HG02571 (cell line): Measurements from ENCODE around the gene PHEX.
A peak's percentile ranks its signal among the peaks of the same experiment; 100 is the strongest.

Experiments
- ATAC-seq: cut with Tn5 transposase; IDR thresholded peaks from one replicate; pipeline ENCODE4 v1.9.1; 2021; ENCODE audit warnings: mild to moderate bottlenecking, moderate library complexity; ENCODE audit not compliant: unreplicated experiment

The PHEX gene

DNA sequence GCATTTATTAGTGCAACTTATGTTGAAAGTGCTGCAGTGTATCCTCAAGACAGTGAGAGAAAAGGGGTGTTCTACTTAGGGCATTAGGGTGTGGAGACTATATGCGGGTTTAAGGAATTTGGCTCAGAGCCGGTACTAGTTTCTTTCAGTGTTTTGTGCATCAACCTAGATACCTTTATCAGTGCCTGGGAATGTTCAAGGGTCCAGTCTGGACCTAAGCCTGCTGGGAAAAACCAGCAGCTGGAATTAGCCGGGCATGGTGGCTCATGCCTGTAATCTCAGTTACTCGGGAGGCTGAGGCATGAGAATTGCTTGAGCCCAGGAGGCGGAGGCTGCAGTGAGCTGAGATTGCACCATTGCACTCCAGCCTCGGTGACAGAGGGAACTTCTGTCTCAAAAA is 7.4 kb downstream of the PHEX start:
- ATAC-seq = no peak

DNA sequence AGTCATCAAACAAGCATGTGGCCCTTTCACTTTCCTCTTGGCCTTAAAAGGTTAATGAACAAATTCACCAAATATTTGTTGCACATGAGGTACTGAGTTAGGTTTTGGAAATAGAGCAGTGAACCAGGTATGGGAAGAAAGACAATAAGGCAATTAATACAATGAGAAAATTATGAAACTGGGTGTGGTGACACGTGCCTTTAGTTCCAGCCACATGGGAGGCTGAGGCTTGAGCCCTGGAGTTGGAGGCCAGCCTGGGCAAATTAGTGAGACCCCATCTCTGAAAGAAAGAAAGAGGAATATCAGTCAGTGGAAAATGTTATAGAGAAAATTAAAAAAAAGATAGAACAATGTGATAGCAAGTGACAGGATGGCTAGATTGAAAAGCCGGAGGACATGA is 8.1 kb downstream of the PHEX start:
- ATAC-seq = no peak

- no peak for ATAC-seq
Measured at GRCh38 chrX:22041907-22042530, 9.9 kb downstream of the PHEX start.

- no peak for ATAC-seq
Measured at GRCh38 chrX:22043872-22044271, 11.7 kb downstream of the PHEX start.

GRCh38 chrX:22047468-22047867 is 15.3 kb downstream of the PHEX start:
- no peak for ATAC-seq

GRCh38 chrX:22053481-22053880 is 21.4 kb downstream of the PHEX start:
- ATAC-seq = no peak

GRCh38 chrX:22056235-22056634 is 24.1 kb downstream of the PHEX start:
- no peak for ATAC-seq

GRCh38 chrX:22057667-22058066 is 25.5 kb downstream of the PHEX start:
- ATAC-seq = no peak

DNA sequence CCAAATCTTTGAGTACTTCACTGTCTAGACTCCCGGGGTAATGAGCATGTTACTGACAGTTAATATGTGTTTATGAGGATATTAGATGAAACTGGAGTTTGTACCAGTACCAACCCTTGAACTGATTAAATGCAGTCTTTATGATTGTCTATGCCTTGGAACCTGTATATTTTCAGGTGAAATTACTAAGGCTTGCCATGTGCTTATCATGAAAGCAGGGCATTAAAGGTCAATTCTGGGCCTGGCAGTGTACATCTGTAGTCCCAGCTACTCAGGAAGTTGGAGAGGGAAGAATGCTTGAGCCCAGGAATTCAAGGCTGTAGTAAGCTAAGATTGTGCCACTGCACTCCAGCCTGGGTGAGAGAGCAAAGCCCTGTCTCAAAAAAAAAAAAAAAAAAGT is 27.6 kb downstream of the PHEX start:
- no peak for ATAC-seq

DNA sequence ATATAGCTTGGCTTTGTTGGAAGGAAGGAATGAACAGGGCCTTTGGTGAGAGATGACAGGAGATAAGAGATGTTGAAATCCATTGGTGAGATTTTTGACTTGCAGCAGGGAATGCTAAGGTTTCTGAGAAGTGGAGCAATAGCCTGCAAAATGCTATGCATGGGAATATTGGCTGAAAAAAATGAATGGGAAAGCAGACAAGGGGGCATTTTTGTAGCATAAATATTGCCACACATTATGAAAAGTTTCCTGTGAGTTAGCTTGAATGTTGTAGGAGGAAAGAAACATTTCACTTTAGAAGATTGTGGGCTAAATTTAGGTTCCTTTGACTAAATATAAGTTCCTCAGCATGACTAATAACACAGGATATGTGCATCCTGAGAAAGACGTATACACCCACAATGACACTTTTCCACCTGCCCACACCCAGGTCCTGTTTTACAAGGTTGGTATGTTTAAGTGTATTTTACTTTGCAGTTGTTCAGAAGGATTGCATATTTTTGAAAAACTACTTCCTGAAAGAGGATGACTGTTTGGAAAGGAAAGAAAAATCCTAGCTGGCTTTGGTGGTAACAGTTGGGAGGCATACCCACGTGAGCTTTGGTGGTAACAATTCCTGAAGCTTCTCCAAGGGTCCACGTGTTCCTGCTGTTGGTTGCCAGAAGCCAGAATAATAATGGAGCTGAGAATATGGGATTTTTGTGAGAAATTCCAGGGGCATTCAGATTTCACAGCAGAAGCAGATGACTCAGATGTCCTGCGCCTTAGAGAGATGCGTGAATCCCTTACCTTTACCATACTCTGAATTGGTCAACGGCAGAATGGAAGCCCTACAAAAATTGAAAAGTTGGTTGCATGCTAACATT is 28.5 kb downstream of the PHEX start:
- peak; percentile 42 for ATAC-seq

DNA sequence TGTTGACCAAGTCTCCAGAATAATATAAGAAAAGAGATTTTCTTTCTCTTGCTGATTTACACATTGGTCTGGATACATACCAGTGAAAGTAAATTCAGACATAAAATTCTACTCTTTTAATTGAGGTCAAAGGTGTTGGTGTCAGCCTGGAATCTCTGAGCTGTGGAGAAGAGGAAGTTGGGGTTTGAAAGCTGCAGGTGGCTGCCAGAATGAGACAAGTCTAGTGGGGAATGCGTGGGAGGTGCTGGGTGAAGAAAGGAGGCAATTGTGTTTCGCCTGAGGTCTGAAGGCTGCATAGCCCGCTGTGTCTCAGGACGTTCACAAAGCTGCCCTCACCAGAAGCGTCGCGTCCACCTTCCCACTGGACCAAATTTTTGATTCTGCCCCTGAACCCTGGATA is 31.2 kb downstream of the PHEX start:
- ATAC-seq = peak; percentile 84

DNA sequence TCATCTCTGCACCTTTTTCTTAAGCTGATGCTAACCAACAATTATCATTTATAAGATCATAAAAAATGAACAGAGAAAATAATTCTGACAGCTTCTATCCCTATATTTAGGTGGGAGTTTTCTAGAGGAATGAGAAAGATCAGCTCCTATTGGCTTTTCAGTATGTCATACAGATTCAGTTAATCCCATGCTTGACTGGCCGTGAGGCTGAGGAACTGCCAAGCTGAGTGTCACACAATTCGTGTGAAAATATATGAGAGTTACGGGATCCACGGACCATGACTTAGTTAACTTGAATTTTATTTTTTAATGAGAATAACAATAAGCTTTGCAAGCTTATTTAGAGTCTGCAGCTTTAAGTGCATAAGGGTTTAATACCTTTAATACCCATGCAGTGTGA is 37.5 kb downstream of the PHEX start:
- ATAC-seq = no peak

DNA sequence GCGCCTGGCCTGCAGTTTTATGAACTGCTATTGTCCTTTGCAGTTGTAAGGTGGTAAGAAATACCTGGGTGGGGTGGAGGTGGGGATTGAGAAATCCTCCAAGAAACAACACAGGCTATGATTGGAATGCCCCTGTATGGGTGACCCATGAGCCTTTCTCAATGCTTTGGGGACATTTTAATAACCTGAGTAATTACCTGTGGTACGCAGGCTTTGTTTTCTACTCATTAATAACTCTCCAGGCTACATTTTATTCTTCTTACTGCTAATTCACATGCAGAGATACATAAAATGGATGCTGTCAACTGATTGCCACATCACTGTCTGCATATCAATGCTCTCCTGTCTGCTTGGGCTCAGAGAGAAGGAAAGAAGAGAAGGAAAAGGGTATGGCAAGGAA is 41.8 kb downstream of the PHEX start:
- ATAC-seq = no peak

DNA sequence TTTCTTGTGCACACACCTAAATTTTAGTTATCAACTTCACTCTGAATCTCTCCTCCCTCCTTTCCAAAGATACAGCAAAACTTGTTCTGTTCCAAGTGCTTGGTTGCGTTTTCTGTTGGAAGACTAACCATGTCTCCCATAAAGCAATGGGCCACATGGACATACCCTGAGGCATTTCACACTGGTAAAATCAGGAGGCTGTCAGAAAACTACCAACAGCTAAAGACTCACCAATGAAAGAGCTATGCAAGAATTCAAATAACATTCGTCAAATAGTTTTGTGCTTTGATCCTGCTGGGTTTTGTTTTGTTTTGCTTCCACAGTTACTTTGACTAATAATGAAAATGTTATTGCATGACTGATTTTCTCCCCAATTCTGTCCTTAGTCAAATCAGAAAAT is 46.0 kb downstream of the PHEX start:
- ATAC-seq = no peak

DNA sequence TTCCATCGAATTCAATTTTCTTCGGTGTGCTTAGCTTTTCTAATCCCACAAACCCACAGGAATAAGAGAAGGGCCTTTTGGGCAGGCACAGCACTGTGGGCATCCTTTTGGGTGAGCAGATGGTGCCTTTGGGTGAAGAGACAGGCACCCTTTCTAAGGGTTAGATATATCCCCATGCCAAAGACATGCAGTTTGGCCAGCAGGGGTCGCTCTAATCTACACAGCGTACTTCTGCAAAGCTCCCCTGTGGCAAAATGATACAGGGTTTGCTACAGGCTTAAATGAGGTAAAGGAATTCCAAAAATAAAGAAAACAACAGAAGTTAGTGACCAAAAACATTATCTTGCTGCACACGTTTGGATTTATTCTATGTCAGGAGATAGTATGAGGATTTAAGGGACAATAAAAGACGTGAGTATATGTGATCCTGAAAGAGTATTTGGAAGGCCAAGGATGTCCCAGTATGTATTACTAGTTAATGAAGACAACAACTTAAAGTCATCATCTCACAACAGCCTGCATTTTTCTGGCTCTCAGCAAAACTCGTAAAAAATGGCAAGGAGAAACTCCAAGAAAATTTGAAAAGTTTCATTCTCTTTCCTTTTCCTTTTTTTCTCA is 49.5 kb downstream of the PHEX start:
- ATAC-seq = peak; percentile 75

- no peak for ATAC-seq
Measured at GRCh38 chrX:22086003-22086402, 53.9 kb downstream of the PHEX start.

- ATAC-seq = no peak
Measured at GRCh38 chrX:22087011-22087557, 55.0 kb downstream of the PHEX start.

GRCh38 chrX:22088326-22088725 is 56.2 kb downstream of the PHEX start:
- ATAC-seq = no peak

GRCh38 chrX:22090181-22090580 is 58.1 kb downstream of the PHEX start:
- no peak for ATAC-seq

GRCh38 chrX:22093550-22093949 is 61.4 kb downstream of the PHEX start:
- no peak for ATAC-seq

DNA sequence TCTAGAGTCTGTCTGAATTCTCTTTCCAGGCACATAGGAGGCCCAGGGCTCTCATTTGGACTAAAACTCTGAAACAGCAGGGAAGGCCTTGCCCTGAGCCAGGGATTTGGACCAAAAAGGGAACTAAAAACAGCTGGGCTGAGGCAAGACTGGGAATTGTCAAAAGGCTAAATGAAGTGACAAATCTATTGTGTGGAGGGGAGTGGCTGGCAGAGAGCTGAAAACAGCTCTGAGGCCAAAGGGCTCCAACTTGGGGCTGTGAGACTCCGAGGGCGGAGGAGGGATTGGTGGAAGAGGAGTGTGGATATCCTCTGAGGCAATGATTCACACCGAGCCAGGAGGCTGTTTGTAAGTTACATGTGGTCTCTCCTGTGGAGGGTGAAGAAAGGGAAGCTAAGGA is 63.2 kb downstream of the PHEX start:
- ATAC-seq = no peak

GRCh38 chrX:22095856-22096255 is 63.7 kb downstream of the PHEX start:
- no peak for ATAC-seq
